ENCODE measurements around the gene UCN3. TPM values are rescaled to one million over a fixed set of nuclear protein-coding genes. Genes with fewer than 3 reads are reported as not detected.

Gene UCN3
- total and polyA plus RNA-seq, 9 of the 15 experiments (the other 6 are each of a cell fraction or from before 2014, with no cell fraction given): not detected

DNA sequence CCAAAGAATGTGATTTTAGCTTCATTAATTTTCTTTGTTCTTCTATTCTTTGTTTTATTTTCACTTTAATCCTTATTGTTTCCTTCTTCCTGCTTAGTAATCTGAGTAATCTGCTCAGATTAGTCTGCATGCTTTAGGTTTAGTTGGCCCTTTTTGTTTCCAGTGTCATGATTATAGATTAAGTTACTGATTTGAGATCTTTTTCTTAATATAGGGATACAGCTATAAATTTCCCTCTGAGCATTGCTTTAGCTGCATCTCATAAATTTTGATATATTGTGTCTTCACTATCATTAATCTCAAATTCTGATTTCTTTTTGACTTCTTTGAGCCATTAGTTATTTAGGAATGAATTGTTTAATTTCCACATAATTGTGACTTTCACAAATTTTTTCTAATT lies 53.8 kb downstream of the UCN3 start:
- Histone ChIP-seq H3K27me3 (ENCODE audit: control insufficient read depth in 2 of 2, insufficient read depth in 2 of 2, low read length in 2 of 2) (no peaks in the 10 kb centered on the region), H3K4me3 (no peak overlapping the region), H4K20me1 (replicated peaks; ENCODE audit: control insufficient read depth, insufficient read depth, low read length) (no peaks in the 10 kb centered on the region), H2AFZ (ENCODE audit: low read depth, low read length) (no peak overlapping the region), H3K9ac (ENCODE audit: insufficient read depth in 1 of 2, low read depth in 2 of 2, low read length in 2 of 2) (no peak overlapping the region), H3K9me1 (ENCODE audit: control insufficient read depth, insufficient read depth, low read length) (no peaks in the 10 kb centered on the region), H3K27ac (ENCODE audit: extremely low read depth, low read depth, low read length) (no peak overlapping the region), H3K9me3 (replicated peaks; ENCODE audit: control insufficient read depth, insufficient read depth, low read depth, low read length) (no peaks in the 10 kb centered on the region; the same call in 1 of the 2 replicates), H3K79me2 (ENCODE audit: control insufficient read depth, insufficient read depth, low read length) (peaks cover 100% of the 10 kb centered on the region), H3K4me2 (ENCODE audit: insufficient read depth, low read length) (no peak overlapping the region), H3K4me1 (replicated peaks in 1 of 2; ENCODE audit: control insufficient read depth in 2 of 2, insufficient read depth in 2 of 2, low read length in 2 of 2) (peaks cover 3 to 5% of the 10 kb centered on the region in 2 experiments; a peak in 3 of 5 replicates), H3K36me3 (ENCODE audit: control insufficient read depth, insufficient read depth, low read length) (peaks cover 40% of the 10 kb centered on the region)
- ChIA-PET CTCF (ENCODE audit: low intra/inter-chr PET ratio) (no interaction called here), POLR2A (no interaction called here)
- intact Hi-C loops (cut with micrococcal nuclease): no loop called here
- in situ Hi-C loops (cut with MboI): no loop called here
- no peak for TF ChIP-seq ZNF263 (CRISPR knock-in tag; IDR thresholded peaks at IDR 0.05; ENCODE audit: borderline replicate concordance)
- no peak for TF ChIP-seq CREM (IDR thresholded peaks at IDR 0.05; ENCODE audit: low read depth)
- no peak for TF ChIP-seq ZNF76 (CRISPR knock-in tag; IDR thresholded peaks at IDR 0.05; ENCODE audit: borderline replicate concordance)
- no peak for TF ChIP-seq KLF6 (CRISPR knock-in tag; IDR thresholded peaks at IDR 0.05; ENCODE audit: borderline replicate concordance)
- TF ChIP-seq NFRKB (IDR thresholded peaks at IDR 0.05; ENCODE audit: low read depth): no peak
- TF ChIP-seq SMAD3 (CRISPR knock-in tag; conservative IDR thresholded peaks at IDR 0.05): no peak
- TF ChIP-seq MTA2 (IDR thresholded peaks at IDR 0.05; ENCODE audit: low read depth): no peak
- TF ChIP-seq POLR3A (IDR thresholded peaks at IDR 0.05; ENCODE audit: borderline replicate concordance, extremely low read depth, insufficient read depth, insufficient read length): no peak
- TF ChIP-seq ZSCAN32 (CRISPR knock-in tag; IDR thresholded peaks at IDR 0.05): no peak
- no peak for TF ChIP-seq ZNF57 (CRISPR knock-in tag; IDR thresholded peaks at IDR 0.05)
- TF ChIP-seq, protein P1, sequence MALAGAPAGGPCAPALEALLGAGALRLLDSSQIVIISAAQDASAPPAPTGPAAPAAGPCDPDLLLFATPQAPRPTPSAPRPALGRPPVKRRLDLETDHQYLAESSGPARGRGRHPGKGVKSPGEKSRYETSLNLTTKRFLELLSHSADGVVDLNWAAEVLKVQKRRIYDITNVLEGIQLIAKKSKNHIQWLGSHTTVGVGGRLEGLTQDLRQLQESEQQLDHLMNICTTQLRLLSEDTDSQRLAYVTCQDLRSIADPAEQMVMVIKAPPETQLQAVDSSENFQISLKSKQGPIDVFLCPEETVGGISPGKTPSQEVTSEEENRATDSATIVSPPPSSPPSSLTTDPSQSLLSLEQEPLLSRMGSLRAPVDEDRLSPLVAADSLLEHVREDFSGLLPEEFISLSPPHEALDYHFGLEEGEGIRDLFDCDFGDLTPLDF (CRISPR knock-in tag; IDR thresholded peaks at IDR 0.05): no peak
- no peak for TF ChIP-seq CHD2 (IDR thresholded peaks at IDR 0.05; ENCODE audit: low read depth, low read length)
- no peak for TF ChIP-seq EWSR1 (IDR thresholded peaks at IDR 0.05; ENCODE audit: borderline replicate concordance, low read depth, partially characterized antibody)
- TF ChIP-seq POLR2H (tag; IDR thresholded peaks at IDR 0.05; ENCODE audit: low read depth): no peak
- TF ChIP-seq, protein P2, sequence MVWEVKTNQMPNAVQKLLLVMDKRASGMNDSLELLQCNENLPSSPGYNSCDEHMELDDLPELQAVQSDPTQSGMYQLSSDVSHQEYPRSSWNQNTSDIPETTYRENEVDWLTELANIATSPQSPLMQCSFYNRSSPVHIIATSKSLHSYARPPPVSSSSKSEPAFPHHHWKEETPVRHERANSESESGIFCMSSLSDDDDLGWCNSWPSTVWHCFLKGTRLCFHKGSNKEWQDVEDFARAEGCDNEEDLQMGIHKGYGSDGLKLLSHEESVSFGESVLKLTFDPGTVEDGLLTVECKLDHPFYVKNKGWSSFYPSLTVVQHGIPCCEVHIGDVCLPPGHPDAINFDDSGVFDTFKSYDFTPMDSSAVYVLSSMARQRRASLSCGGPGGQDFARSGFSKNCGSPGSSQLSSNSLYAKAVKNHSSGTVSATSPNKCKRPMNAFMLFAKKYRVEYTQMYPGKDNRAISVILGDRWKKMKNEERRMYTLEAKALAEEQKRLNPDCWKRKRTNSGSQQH (CRISPR knock-in tag; IDR thresholded peaks at IDR 0.05): no peak
- no peak for TF ChIP-seq ZNF707 (CRISPR knock-in tag; conservative IDR thresholded peaks at IDR 0.05)
- TF ChIP-seq ZNF217 (CRISPR knock-in tag; IDR thresholded peaks at IDR 0.05): no peak
- TF ChIP-seq PYGO2 (tag; IDR thresholded peaks at IDR 0.05): no peak
- TF ChIP-seq KLF1 (tag; IDR thresholded peaks at IDR 0.05): no peak
- no peak for TF ChIP-seq SREBF2 (CRISPR knock-in tag; IDR thresholded peaks at IDR 0.05)
- DNase-seq (ENCODE audit: extremely low read depth in 1 of 4, low spot score in 3 of 4) (no peak), ATAC-seq (no peak), FAIRE-seq (no peak)
- BruUV-seq (replicated peaks): no TSS peak
